GM21360 (cell line): Measurements from ENCODE around the gene ZNRF1.
"Not testable (repeated sequence)": the region's sequence is repeated elsewhere in the genome, so short reads cannot be mapped to it uniquely, and the experiment has no call there.

ENCODE experiments used
- ATAC-seq: cut with Tn5 transposase; IDR thresholded peaks from one replicate; pipeline ENCODE4 v1.9.1; 2021; ENCODE audit warnings: mild to moderate bottlenecking, moderate library complexity; ENCODE audit not compliant: unreplicated experiment

ZNRF1 gene

DNA sequence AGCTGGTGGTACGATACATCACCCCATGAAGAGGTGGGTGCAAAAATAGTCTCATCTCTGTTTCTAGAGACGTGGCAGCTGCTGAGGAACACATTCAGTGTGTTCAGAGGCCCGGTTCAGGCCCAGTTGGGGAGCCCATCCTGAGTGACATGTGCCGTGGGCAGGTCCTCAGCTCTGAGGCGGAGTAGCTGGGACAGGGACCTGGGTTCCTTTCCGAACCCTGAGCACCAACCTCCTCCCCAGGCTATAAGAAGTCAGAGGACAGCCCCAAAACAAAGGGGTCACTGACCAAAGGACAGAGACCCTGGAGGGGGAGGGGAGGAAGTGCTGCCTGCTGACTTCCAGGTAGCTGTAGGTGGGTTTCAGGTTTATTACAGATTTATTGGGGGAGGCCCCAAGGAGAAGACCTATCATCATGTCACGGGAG, 112.7 kb downstream of the ZNRF1 start:
- ATAC-seq, result peak; percentile 19

DNA sequence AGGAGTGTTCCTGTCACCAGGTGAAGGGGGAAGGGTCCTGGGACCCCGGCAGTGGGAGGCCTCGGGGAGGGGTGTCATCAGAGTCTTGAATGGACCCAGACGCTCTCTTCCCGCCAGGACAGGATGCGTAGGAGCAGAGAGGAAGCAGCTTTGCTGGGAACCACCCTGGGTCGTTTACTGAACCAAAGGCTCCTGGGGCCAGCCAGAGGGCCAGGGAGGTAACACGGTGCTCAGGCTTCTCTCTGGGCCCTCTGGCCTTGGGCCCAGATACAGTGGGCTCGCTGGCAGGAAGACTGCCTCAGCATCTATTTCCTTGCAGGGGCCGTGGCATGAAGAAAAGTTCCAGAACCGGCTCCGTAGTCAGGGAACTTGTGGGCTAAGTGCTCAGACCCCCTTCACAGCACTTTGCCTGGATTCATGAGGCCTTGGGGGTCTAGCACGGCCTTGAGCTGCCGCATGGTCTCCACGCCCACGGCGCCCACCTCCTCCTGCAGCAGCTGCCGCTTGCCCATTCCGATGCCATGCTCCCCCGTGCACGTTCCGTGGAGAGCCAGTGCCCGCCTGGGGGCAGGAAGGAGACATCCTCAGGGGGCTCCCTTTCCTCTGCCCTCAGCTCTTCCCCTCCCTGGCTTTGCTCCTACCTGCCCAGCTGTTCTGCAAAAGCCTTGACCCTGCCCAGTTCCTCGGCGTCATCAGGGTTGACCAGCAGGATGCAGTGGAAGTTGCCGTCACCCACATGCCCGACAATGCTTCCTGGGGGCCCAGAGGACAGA, 113.3 kb downstream of the ZNRF1 start:
- no peak for ATAC-seq

DNA sequence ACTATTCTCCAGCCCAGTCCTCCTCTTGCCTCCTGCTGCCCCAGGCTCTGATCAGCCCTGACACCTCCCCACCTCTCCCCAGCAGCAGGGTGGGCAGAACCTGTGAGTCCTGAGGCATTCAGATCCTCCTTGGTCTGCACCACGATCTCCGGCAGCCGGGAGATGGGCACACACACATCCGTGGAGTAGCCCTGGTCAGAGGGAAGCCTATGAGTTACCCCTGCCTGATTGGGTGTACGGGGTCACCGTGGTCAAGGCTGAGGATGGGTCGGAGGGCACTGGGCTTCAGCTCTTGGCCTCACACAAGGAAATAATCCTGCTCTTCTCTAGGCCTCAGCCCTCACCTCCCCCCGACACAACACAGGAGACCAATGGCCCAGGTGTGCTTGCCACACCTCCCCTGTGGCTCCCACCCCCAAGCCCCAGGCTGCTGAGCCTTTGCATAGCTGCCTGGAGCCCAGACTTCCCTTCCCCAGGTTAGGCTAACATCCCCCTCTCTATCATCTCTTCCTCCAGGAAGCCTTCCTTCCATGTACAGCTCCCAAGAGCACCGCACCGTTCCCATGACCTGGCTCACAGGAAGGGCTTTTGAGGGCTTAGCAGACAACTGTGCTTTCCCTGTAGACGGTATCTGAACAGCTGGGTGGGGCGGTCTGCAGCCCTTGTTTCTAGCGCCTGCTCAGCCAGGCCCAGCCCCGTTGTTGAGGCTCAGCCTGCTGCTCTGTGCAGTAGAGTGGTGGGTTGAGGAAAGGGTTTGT, 114.1 kb downstream of the ZNRF1 start:
- ATAC-seq, result no peak

DNA sequence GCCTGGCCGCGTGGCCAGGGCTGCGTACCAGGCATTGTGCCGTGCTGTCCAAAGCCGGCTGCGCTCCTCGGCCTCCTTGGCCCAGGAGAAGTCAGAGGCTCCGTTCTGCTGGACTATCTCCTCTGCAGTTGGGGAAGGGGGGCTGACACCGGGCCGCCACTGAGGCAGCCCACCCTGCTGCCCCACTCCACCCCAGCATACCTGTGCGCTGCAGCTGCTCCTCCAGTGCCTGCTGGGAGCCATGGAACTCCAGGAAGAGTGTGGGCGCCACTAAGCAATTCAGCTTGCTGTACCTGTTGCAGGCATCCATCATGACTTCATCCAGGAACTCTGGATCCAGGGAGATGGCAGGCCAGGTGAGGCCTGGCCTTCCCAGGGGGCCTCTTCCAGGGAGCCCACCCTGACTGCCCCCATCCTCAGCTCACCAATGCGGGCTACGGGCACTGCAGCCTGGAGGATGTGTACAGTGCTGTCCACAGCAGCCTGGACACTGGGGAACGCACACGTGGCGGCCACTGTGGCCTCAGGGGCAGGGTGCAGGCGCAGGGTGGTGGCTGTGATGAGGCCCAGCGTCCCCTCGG, 114.8 kb downstream of the ZNRF1 start:
- ATAC-seq, result no peak

DNA sequence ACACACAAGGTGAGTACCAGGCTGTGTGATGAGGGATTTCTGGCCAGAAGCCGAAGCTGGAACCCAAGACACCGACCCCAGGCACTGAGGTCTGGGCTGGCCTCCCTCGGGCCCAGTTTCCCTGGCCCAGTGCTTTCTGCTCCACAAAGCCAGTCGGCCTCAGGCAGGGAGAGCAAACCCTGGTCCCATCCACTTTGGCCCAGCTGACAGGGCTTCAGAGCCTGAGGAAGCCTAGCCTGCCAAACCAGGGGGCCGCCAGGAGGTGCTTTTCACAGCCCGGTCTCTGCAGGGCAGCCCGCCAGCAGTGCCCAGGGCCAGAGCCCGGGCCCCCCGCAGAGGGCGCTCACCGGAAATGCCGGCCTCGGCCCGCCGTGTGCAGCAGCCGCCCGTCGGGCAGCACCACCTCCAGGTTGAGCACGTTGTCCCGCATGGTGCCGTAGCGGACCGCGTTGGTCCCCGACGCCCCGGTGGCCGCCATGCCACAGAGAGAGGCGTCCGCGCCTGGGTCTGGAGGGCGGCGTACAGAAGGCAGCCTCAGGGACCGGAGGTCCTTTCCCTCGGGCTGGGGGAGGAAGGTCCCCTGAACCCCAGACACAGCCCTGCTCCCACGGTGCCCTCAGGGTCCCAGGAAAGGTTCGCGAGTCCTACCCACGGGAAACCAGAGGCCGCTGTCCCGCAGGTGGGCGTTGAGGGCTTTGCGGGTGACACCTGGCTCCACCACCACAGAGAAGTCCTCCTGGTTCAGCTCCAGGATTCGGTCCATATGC, 115.5 kb downstream of the ZNRF1 start:
- ATAC-seq, result no peak

DNA sequence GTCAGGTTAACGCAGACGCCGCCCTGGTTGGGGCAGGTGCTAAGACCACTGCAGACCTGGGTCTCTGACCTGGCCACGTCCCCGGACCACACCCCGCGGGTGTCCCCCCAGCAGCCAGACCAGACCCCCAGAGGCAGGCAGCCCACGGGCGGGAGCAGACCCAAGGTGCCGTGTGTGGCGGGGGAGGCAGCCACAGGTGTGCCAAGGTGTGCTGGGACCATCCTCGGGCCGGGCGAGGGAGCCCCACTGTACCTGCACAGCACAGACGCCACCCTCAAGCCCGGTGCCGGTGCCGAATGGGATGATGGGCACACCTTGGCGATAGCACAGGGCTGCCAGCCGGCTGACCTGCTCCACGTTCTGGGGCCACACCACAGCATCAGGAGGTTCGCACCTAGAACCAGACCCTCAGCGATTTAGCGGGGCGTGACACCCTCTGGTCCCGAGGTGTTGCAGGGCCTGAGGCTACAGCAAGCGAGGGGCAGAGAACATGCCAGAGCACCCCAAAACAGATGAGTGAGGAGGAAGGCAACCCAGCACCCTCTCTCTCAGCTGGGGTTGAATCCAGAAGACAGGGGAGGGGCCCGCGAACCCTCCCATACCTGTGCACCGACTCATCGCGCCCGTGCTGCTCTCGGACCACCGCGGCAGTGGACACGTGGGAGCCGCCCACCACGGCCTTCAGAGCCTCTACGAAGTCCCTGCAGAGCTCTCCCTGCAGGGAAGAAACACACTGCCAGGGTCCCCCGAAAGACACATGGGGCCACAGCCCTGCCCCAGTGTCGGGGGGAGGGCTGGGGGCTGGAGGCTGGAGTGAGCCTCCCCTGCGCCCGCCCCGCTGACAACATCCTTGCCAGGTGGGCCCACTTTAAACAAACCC, 116.4 kb downstream of the ZNRF1 start:
- no peak for ATAC-seq

DNA sequence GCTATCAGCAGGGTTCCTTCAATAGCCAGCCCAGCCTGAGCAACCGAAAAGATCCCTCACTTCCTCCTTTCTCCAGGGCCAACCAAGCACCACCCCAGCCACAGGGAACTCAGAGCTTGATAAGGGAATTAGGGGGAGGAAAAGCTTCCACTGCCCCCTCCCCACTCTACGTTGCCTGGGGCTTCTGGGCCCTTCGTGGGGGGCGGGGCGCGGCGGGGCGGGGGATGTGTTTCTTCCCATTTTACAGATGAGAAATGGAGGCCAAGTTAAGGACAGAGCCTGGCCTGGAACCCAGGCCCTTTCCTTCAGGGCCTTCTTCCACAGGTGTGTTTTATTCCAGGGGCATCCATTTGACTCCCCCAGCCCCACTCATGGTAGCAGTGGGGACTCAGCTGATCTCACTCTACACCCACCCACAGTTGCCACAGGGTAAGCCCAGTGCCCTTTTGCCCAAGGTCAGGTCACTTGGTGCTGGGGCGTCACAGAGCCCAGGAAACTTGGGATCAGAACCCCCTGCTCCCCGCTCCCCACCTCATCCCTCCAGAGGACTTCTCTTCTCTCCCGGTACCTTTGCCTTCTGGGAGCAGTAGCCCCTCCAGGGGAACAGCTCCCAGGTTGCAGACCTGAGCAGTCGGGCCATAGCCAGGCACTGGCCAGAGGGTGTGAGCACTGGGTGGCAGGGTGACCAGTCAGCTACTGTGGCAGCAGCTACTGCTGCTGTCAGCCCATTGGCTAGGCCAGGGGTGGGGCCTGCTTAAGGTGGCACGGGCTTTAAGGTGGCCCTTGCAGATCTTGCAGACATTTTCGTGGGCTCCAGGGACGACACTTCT, 117.5 kb downstream of the ZNRF1 start, which contains the start of gene LDHD:
Gene LDHD, minus strand, starts transcription at position 700 of the 830 bp plus-strand sequence. Its CDS starts 60 bp downstream, at position 640.
- no peak for ATAC-seq

DNA sequence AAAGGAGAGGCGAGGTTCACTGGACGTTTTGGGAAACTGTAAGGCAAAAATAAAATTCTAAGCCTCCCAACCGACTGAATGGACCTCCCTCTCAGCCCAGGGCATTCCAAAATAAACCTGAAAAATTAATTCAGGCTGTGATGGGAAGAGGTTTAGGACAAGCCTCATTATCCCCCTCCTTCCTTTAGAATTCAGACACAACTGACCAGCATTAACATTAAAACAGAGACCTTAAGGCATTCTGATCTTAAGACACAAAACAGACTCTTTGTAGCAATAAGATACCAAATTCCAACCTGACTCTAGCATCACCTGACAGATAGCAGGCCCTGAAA, 118.1 kb downstream of the ZNRF1 start:
- no peak for ATAC-seq

DNA sequence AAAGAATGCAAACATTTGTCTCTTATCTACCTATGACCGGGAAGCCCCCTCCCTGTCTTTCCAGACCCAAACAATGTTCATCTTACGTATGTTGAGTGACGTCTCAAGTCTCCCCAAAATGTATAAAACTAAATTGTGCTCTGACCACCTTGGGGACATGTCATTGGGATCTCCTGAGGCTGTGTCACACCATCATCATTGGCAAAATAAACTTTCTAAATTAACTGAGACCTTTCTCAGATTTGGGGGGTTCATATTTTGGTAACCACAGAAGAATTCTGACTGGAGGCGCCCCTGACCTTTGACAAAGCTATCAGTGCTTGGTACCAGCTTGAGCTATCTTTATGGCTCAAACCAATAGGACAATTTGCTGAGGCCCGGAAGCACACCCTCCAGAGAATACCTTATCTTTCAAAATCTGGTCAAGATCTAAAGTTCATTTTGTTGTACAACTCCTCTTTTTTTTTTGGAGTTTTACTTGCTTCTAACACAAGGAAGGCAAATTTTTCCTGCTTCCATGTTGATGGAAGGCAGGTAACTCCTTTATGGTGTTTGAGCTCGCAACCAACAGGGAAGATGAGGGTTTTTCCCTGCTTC, 120.2 kb downstream of the ZNRF1 start:
- ATAC-seq, result no peak

DNA sequence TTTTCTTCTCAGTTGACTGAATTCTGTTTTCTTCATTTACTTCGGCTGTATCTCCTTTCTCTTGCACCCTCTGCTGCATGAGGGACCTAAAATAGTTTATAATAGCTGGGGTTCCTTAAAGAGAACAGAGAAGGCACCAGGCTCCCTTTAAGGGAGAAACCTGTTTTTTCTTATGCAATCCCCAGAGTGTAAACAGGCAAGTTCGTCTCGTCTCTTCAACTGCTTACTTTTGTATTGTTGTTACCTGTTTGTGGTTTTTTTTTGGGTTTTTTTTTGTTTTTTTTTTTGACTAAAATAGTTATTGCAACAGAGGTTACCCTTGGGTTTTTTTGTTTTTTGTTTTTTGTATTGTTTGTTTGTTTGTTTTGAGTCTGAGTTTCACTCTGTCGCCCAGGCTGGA, 121.4 kb downstream of the ZNRF1 start:
- no peak for ATAC-seq

DNA sequence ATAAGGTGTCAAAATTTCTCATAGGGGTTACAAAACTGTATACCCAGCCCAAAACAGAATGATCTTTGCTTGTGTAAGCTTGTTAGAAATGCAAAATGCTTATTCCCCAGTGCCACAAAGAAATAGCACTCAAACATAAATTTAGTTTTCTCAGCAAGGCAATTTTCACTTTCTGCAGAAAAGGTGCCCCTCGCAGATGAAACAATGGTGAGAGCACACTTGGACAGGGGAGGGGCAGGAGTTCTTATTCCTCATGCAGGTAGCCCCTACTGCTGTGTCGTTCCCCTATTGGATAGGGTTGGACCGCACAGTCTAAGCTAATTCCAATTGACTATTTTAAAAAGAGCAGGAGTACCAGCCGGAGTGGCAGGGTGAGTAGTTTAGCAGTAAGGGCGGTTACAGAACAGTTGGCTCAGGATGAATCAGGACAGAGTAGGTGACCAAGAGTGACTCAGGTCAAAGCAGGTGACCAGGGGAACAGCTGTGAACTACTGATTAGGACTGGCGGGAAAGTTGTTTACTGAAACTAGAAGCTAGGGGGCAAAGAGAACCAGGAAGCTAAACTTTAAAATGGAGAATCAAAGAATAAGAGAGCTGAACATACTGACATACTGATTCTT, 123.2 kb downstream of the ZNRF1 start:
- ATAC-seq, result no peak

DNA sequence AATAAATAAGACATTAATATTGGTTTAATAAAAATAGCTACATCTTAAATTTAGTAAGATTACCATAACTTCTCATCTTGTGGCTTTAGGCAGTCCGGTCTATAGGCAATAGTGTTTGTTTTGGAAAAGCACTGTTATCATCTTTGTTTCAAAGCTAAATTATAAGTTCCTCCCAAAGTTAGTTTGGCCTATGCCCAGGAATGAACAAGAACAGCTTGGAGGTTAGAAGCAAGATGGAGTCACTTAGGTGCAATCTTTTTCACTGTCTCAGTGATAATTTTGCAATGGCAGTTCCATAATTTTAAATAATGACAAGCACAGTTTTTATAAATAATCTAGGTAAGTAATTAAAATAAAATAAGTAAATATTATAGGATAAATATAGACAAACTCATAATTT, 123.8 kb downstream of the ZNRF1 start:
- ATAC-seq, result no peak

DNA sequence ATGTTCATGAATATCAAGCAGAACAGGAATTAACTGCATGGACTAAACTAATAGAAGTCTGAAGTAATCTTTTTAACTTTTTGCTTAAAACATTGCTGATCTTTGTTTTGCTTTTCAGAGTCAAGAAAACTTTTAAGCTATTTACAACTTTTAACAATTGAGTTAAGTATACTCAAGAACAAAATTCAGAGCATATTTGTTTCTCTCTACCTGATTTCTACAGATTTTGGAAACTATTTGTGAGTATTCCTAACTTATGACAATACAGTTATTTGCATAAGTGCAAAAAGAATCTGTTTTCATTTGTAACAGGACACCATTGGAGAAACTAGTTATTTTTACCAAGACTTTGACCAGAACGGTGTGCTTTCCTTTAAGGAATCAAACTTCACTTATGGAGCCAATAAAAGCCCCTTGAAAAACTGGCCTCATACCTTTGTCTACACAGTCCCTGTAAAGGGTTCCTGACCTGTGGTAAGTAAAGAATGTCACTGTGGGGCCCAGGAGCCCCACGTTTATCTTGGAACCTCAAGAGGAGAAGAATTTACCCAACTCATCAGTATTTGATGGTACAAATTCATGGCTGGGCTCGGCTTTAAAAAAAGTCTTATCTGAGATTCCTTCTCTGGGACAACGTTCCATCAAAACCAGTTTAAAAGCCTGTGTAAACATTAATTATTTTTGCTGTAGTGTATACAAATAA, 129.0 kb downstream of the ZNRF1 start:
- ATAC-seq, result no peak

DNA sequence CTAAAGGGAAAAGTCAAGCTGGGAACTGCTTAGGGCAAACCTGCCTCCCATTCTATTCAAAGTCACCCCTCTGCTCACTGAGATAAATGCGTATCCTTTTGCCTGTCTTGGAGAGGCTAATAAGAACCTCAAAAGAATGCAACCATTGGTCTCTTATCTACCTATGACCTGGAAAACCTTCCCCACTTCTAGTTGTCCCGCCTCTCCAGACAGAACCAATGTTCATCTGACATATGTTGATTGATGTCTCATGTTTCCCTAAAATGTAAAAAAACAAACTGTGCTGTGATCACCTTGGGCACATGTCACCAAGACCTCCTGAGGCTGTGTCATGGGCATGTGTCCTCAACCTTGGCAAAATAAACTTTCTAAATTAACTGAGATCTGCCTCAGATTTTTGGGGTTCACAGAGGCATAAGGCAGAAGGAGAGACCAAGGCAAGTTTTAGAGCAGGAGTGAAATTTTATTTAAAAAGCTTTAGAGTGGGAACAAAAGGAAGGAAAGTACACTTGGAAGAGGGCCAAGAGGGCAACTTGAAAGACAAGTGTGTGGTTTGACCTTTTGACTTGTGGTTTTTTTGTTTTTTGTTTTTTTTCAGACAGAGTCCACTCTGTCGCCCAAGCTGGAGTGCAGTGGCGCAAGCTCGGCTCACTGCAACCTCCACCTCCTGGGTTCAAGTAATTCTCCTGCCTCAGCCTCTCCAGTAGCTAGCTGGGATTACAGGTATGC, 130.8 kb downstream of the ZNRF1 start:
- not testable (repeated sequence) for ATAC-seq

DNA sequence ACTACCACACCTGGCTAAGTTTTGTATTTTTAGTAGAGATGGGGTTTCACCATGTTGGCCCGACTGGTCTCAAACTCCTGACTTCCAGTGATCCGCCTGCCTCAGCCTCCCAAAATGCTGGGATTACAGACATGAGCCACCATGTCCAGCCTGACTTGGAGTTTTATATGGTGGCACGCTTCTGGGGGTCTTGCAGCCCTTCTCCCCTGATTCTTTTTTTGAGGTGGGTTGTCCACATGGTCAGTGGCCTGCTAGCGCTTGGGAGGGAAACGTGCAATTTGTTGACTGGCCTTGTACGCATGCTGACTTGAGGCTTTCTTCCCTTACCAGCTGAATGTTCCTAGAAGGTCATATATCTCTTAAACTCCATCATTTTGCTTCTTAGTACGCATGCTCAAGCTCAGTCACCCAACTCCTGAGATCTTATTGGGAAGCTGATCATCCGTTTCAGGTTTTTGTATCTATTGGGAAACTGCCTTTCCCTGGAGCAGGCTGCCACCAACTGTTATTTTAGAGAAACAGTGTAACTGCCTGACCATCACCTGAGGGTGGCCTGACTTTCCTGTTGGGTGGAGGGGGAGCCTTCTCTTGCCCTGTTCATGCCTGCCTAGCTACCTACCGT, 131.4 kb downstream of the ZNRF1 start:
- ATAC-seq, result no peak

DNA sequence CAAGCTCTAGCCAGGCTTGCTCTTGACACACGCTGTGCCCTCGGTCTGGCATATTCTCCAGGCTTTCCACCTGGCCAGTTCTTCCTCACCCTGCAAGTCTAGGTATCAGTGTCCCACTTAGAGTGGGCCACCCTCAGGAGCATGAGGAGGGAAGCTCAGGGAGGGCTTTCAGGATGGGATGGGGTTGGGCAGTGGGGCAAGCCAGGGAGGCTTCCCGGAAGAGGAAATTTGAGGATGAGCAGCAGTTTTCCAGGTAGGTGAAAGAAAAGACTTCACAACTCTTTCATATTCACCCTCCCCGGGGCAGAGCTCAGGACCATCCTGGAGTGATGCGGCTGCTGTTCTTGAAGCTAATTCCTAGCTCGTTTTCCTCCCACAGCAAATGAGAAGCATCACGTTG, 132.3 kb downstream of the ZNRF1 start:
- no peak for ATAC-seq

DNA sequence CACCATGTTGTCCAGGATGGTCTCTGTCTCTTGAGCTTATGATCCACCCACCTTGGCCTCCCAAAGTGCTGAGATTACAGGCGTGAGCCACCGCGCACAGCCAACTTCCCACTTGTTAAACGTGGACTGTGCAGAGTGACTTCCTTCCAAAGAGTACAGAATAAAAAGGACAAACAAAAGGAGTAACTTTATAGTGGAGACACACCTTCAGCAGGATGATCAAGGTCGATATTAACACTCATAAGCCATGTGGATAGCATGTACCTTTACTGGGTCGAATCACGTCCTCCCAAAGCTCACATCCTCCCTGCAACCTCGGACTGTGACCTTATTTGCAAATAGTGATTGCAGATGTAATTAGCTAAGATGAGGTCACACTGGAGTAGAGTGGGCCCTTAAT, 139.4 kb downstream of the ZNRF1 start:
- no peak for ATAC-seq
